Left lobe of liver (tissue), 2 donors: Measurements from ENCODE around the gene ECSIT. TPM values are rescaled to one million over a fixed set of nuclear protein-coding genes. Genes with fewer than 3 reads are reported as not detected.

Experiments used
- ATAC-seq: fragments of 200-7000 bp; cut with Tn5 transposase; one replicate; pipeline ENCODE4 v1.9.1; 2020; ENCODE audit warnings: mild to moderate bottlenecking, moderate library complexity
- DNase-seq: peaks from one replicate; pipeline ENCODE4 v3.0.0-alpha.2; 2020; ENCODE audit warnings: low spot score
- total RNA-seq: library from RNA; stranded (reverse); gene quantifications from one replicate; pipeline ENCODE4 v1.2.1, GENCODE V29; 2021
- donor health status: DM: no; HTN: no; CAD: no; lungs with moderate emphysema.
- donor health status: DM: no; HTN: yes; CAD: no.

ECSIT gene
- total RNA-seq, 1 donor from 2014 or later: 45.6 TPM

- ATAC-seq: peak; percentile 80
- peak; percentile 96 for DNase-seq
These were observed 23.3 kb downstream of the ECSIT start, which contains the start of gene ZNF653 for GRCh38 chr19:11505504-11506100. ZNF653 (minus strand) TSS chr19:11505839; CDS start chr19:11505786, 53 bp downstream.

- ATAC-seq: peak; percentile 92
- DNase-seq: peak; percentile 98
These were observed 23.9 kb downstream of the ECSIT start for GRCh38 chr19:11505032-11505503.

- DNase-seq: no peak
- no peak for ATAC-seq
These were observed 24.4 kb downstream of the ECSIT start for GRCh38 chr19:11504502-11505031.

GRCh38 chr19:11499890-11500420 is 29.0 kb downstream of the ECSIT start:
- DNase-seq (no peak), ATAC-seq (no peak)

- DNase-seq (no peak), ATAC-seq (no peak)
These were observed 29.7 kb downstream of the ECSIT start for GRCh38 chr19:11499220-11499726.

- ATAC-seq (peak; percentile 51), DNase-seq (no peak)
These were observed 32.4 kb downstream of the ECSIT start for GRCh38 chr19:11496391-11497163.

- DNase-seq: no peak
- ATAC-seq: no peak
These were observed 33.0 kb downstream of the ECSIT start for GRCh38 chr19:11495885-11496284.

GRCh38 chr19:11495481-11495880 is 33.5 kb downstream of the ECSIT start:
- ATAC-seq (peak; percentile 30), DNase-seq (no peak)

GRCh38 chr19:11494634-11495285 is 34.2 kb downstream of the ECSIT start:
- ATAC-seq: no peak
- DNase-seq: no peak

- DNase-seq: no peak
- ATAC-seq: no peak
These were observed 39.6 kb downstream of the ECSIT start for GRCh38 chr19:11489378-11489777.

- ATAC-seq (no peak), DNase-seq (no peak)
These were observed 42.1 kb downstream of the ECSIT start for GRCh38 chr19:11486661-11487503.

- ATAC-seq (peak; percentile 84), DNase-seq (peak; percentile 97)
These were observed 43.6 kb downstream of the ECSIT start for GRCh38 chr19:11485245-11485837.

GRCh38 chr19:11483366-11484111 is 45.4 kb downstream of the ECSIT start:
- DNase-seq (no peak), ATAC-seq (no peak)

- DNase-seq (peak; percentile 78), ATAC-seq (peak; percentile 71)
These were observed 46.4 kb downstream of the ECSIT start for GRCh38 chr19:11482384-11483050.

- ATAC-seq (peak; percentile 25), DNase-seq (no peak)
These were observed 47.2 kb downstream of the ECSIT start for GRCh38 chr19:11481534-11482383.

GRCh38 chr19:11480715-11481533 is 48.0 kb downstream of the ECSIT start, which contains the start of gene ELAVL3:
ELAVL3 (minus strand) TSS chr19:11481046; CDS start chr19:11480608, 438 bp downstream.
- no peak for ATAC-seq
- DNase-seq: no peak
